ENCODE data around the gene FLYWCH2. TPM values are rescaled to one million over a fixed set of nuclear protein-coding genes. Genes with fewer than 3 reads are reported as not detected.

The FLYWCH2 gene
- total and polyA plus RNA-seq, 2 experiments from 2014 or later, result 48.6 to 60.3 TPM

DNA sequence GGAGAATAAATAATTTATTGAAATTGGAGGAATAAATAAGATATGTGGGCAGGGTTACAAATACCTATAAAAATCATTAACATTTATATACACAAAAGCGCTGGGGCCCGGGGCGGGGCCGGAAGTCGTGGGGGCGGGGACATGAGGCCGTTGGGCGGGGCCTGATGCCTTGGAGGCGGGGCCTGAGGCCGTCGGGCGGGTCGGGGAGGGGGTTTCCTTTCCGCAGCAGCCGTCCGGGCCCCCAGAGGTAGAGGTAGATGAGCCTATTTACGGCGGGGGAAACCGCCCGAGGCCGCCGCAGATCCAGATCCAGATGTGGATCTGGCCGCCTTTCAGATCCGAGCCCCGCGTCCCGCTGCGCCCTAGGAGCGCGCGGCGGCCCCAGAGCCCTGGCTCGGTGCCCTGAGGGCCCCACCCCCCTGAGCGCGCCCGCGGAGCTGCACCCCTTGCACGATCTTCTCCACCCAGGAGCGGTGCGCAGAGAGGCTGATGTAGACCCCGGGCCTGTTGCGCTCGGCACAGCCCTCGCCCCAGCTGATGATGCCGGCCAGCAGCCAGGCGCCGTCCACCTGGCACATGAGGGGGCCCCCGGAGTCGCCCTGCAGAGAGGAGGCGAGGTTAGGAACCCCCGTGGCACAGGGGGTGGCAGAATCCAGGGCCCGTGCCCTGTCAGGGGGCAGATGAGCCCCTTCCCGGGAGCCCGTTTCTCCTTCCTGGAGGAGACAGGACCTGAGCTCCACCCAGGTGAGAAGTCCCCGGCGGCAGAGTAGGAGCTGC is 30.1 kb upstream of the FLYWCH2 start:
- H3K4me3 ChIP-seq, result no peak overlapping the region
- H2AFZ ChIP-seq, result no peak overlapping the region

GRCh38 chr16:2853531-2854073 is 29.4 kb upstream of the FLYWCH2 start:
- no peak overlapping the region for H3K27ac ChIP-seq
- no peak overlapping the region for H3K4me3 ChIP-seq
- H3K9me3 ChIP-seq (ENCODE audit: low read depth), result no peaks in the 10 kb centered on the region
- no peaks in the 10 kb centered on the region for H3F3A ChIP-seq (ENCODE audit: insufficient read depth)
- no peak for DNase-seq
- H3K36me3 ChIP-seq (ENCODE audit: low read depth), result no peaks in the 10 kb centered on the region
- no peak overlapping the region for H3K4me2 ChIP-seq (ENCODE audit: unreplicated experiment)
- WGBS, 2 experiments (ENCODE audit: low coverage in 1 of 2, low lambda C conversion rate in 2 of 2, missing lambda C conversion rate in 2 of 2), result 52 to 54% methylated on average over 17 to 18 of the region's 18 CpGs
- H3K79me2 ChIP-seq (ENCODE audit: insufficient read depth), result no peaks in the 10 kb centered on the region
- no peaks in the 10 kb centered on the region for H3K9me2 ChIP-seq (ENCODE audit: insufficient read depth)
- no peak overlapping the region for H2AFZ ChIP-seq
- no peaks in the 10 kb centered on the region for H3K4me1 ChIP-seq (ENCODE audit: insufficient read depth)
- in situ Hi-C loops (cut with MboI), result no loop called here
- H3K9ac ChIP-seq, result no peak overlapping the region
- TF ChIP-seq EZH2 (IDR thresholded peaks at IDR 0.05; ENCODE audit: insufficient read depth, poor library complexity, severe bottlenecking) (no peak), EZH2phosphoT487 (IDR thresholded peaks at IDR 0.05; ENCODE audit: insufficient read depth, low read depth) (no peak)
- no peaks in the 10 kb centered on the region for H4K20me1 ChIP-seq (ENCODE audit: insufficient read depth)
- no peaks in the 10 kb centered on the region; the same call in 1 of the 2 replicates for H3K27me3 ChIP-seq (replicated peaks; ENCODE audit: insufficient read depth)

More for the DNA sequence above, 30.1 kb upstream of the FLYWCH2 start:
- H3K9ac ChIP-seq, result no peak overlapping the region
- no peak overlapping the region for H3K4me2 ChIP-seq (ENCODE audit: unreplicated experiment)
- TF ChIP-seq EZH2phosphoT487 (IDR thresholded peaks at IDR 0.05; ENCODE audit: insufficient read depth, low read depth), result no peak
- TF ChIP-seq EZH2 (IDR thresholded peaks at IDR 0.05; ENCODE audit: insufficient read depth, poor library complexity, severe bottlenecking), result no peak
- no peaks in the 10 kb centered on the region for H3K79me2 ChIP-seq (ENCODE audit: insufficient read depth)
- DNase-seq, result no peak
- H3K27me3 ChIP-seq (replicated peaks; ENCODE audit: insufficient read depth), result no peaks in the 10 kb centered on the region; the same call in 1 of the 2 replicates
- in situ Hi-C loops (cut with MboI), result no loop called here
- H3K27ac ChIP-seq, result no peak overlapping the region
- WGBS, 2 experiments (ENCODE audit: low coverage in 1 of 2, low lambda C conversion rate in 2 of 2, missing lambda C conversion rate in 2 of 2), result 52 to 60% methylated on average over 34 to 50 of the region's 56 CpGs
- H4K20me1 ChIP-seq (ENCODE audit: insufficient read depth), result no peaks in the 10 kb centered on the region
- H3K4me1 ChIP-seq (ENCODE audit: insufficient read depth), result no peaks in the 10 kb centered on the region
- no peaks in the 10 kb centered on the region for H3K36me3 ChIP-seq (ENCODE audit: low read depth)
- no peaks in the 10 kb centered on the region for H3K9me2 ChIP-seq (ENCODE audit: insufficient read depth)
- H3F3A ChIP-seq (ENCODE audit: insufficient read depth), result no peaks in the 10 kb centered on the region
- no peaks in the 10 kb centered on the region for H3K9me3 ChIP-seq (ENCODE audit: low read depth)

GRCh38 chr16:2854700-2855309 is 28.2 kb upstream of the FLYWCH2 start:
- Histone ChIP-seq H3K9ac (no peak overlapping the region), H3K4me3 (no peak overlapping the region), H3K4me1 (ENCODE audit: insufficient read depth) (no peaks in the 10 kb centered on the region), H3K4me2 (ENCODE audit: unreplicated experiment) (no peak overlapping the region), H2AFZ (no peak overlapping the region), H4K20me1 (ENCODE audit: insufficient read depth) (no peaks in the 10 kb centered on the region), H3K27me3 (replicated peaks; ENCODE audit: insufficient read depth) (no peaks in the 10 kb centered on the region; the same call in 1 of the 2 replicates), H3F3A (ENCODE audit: insufficient read depth) (no peaks in the 10 kb centered on the region), H3K79me2 (ENCODE audit: insufficient read depth) (no peaks in the 10 kb centered on the region), H3K9me3 (ENCODE audit: low read depth) (no peaks in the 10 kb centered on the region), H3K36me3 (ENCODE audit: low read depth) (no peaks in the 10 kb centered on the region), H3K27ac (no peak overlapping the region), H3K9me2 (ENCODE audit: insufficient read depth) (no peaks in the 10 kb centered on the region)
- TF ChIP-seq EZH2 (IDR thresholded peaks at IDR 0.05; ENCODE audit: insufficient read depth, poor library complexity, severe bottlenecking) (no peak), EZH2phosphoT487 (IDR thresholded peaks at IDR 0.05; ENCODE audit: insufficient read depth, low read depth) (no peak)
- in situ Hi-C loops (cut with MboI), result no loop called here
- DNase-seq, result no peak
- 56 to 60% methylated on average over 5 of the region's 5 CpGs for WGBS, 2 experiments (ENCODE audit: low coverage in 1 of 2, low lambda C conversion rate in 2 of 2, missing lambda C conversion rate in 2 of 2)

DNA sequence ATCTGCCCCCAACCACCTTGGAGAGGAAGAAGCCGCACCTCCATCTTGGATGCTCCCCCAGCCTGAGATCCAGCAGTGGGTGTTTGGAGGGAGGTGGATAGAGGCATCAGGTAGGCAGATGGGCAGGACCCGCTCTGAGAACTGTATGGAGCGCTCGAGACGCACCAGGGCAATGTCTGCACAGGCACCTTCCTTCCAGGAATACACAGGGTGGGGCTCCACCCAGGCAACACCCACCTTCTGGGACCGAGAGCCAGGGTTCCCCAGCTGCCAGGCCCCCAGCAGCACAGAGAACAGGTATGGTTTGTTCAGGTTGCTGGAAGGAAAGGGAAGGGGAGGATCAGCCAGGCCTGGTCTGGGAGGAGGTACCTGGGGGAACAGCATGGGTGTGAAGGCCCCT is 27.5 kb upstream of the FLYWCH2 start:
- H3K9me3 ChIP-seq (ENCODE audit: low read depth), result no peaks in the 10 kb centered on the region
- no peaks in the 10 kb centered on the region for H3K79me2 ChIP-seq (ENCODE audit: insufficient read depth)
- no peak overlapping the region for H2AFZ ChIP-seq
- no peaks in the 10 kb centered on the region; the same call in 1 of the 2 replicates for H3K27me3 ChIP-seq (replicated peaks; ENCODE audit: insufficient read depth)
- no peak overlapping the region for H3K4me2 ChIP-seq (ENCODE audit: unreplicated experiment)
- H4K20me1 ChIP-seq (ENCODE audit: insufficient read depth), result no peaks in the 10 kb centered on the region
- H3K27ac ChIP-seq, result no peak overlapping the region
- no peaks in the 10 kb centered on the region for H3K36me3 ChIP-seq (ENCODE audit: low read depth)
- no peaks in the 10 kb centered on the region for H3K9me2 ChIP-seq (ENCODE audit: insufficient read depth)
- no peak overlapping the region for H3K4me3 ChIP-seq
- H3K9ac ChIP-seq, result no peak overlapping the region
- no peaks in the 10 kb centered on the region for H3K4me1 ChIP-seq (ENCODE audit: insufficient read depth)
- no peaks in the 10 kb centered on the region for H3F3A ChIP-seq (ENCODE audit: insufficient read depth)
- WGBS, 2 experiments (ENCODE audit: low coverage in 1 of 2, low lambda C conversion rate in 2 of 2, missing lambda C conversion rate in 2 of 2), result 64 to 67% methylated on average over 6 of the region's 6 CpGs
- in situ Hi-C loops (cut with MboI), result no loop called here
- no peak for DNase-seq
- TF ChIP-seq EZH2 (IDR thresholded peaks at IDR 0.05; ENCODE audit: insufficient read depth, poor library complexity, severe bottlenecking) (no peak), EZH2phosphoT487 (IDR thresholded peaks at IDR 0.05; ENCODE audit: insufficient read depth, low read depth) (no peak)

Data from GM23248 (cell line).